Gastroesophageal sphincter (tissue), 4 donors: ENCODE measurements around the gene NRXN3. TPM values are rescaled to one million over a fixed set of nuclear protein-coding genes. Genes with fewer than 3 reads are reported as not detected.

Source experiments
- ATAC-seq: fragments of 150-250 bp; one replicate; pipeline ENCODE4 v1.9.1; 2016; ENCODE audit warnings: mild to moderate bottlenecking, moderate library complexity
- H3K27ac ChIP-seq, 4 donors: fragments of 200-600 bp; sonication (generic) in 3 of 4; 1 replicate in 3 of 4; 2 replicates in 1 of 4; pipeline ENCODE4 v1.5.1; 2016 to 2019
- H3K27me3 ChIP-seq: fragments of 200-600 bp; sonication (generic); one replicate; pipeline ENCODE4 v1.5.1; 2019
- H3K36me3 ChIP-seq, 2 donors: fragments of 200-600 bp; sonication (generic); one replicate each; pipeline ENCODE4 v1.5.1; 2019; ENCODE audit warnings: control low read depth in 1 of 2
- H3K4me1 ChIP-seq, 3 donors: fragments of 200-600 bp; sonication (generic); 1 replicate in 2 of 3; 2 replicates in 1 of 3; pipeline ENCODE4 v1.5.1; 2016 to 2019; ENCODE audit warnings: control low read depth in 2 of 3
- H3K4me3 ChIP-seq, 2 donors: fragments of 200-600 bp; sonication (generic); one replicate each; pipeline ENCODE4 v1.5.1; 2019; ENCODE audit warnings: mild to moderate bottlenecking in 1 of 2, moderate library complexity in 1 of 2
- H3K9me3 ChIP-seq, 3 donors: fragments of 200-600 bp; sonication (generic); one replicate each; pipeline ENCODE4 v1.5.1; 2017 to 2019; ENCODE audit warnings: control low read depth in 2 of 3
- CTCF ChIP-seq, 4 experiments: fragments of 200-600 bp in 2 of 4; fragments of 450-650 bp in 2 of 4; sonication (generic) in 1 of 4; IDR thresholded peaks; one replicate each; pipeline ENCODE4 v1.5.1; 2017 to 2019; ENCODE audit warnings: antibody characterized with exemption in 4 of 4, mild to moderate bottlenecking in 2 of 4, moderate library complexity in 2 of 4
- EP300 ChIP-seq: sonication (generic); formaldehyde crosslinking; IDR thresholded peaks from one replicate; pipeline ENCODE4 v1.6.1; 2017; ENCODE audit warnings: antibody characterized with exemption, mild to moderate bottlenecking
- POLR2A ChIP-seq, 2 donors: fragments of 450-650 bp; IDR thresholded peaks; one replicate each; pipeline ENCODE4 v1.6.1; 2017; ENCODE audit warnings: antibody characterized with exemption in 2 of 2, mild to moderate bottlenecking in 2 of 2, moderate library complexity in 1 of 2
- POLR2AphosphoS5 ChIP-seq: sonication (generic); formaldehyde crosslinking; IDR thresholded peaks from one replicate; pipeline ENCODE4 v1.6.1; 2017; ENCODE audit warnings: antibody characterized with exemption
- WGBS, 2 donors: methylation state at CpG; one replicate each; pipeline ENCODE4 v1.1.5; 2018; ENCODE audit warnings: low coverage in 1 of 2; 5-methylcytosine and 5-hydroxymethylcytosine counted together
- total RNA-seq, 4 donors: library from RNA; depleted of rRNA; stranded (reverse); fragments of >200 nt; gene quantifications; one replicate each; pipeline ENCODE4 v1.1.0, GENCODE V29; 2016

The NRXN3 gene
- total RNA-seq, 4 donors from 2014 or later = 74.2 to 192 (median 98.2) TPM

- WGBS, 2 donors = 79 to 92% methylated on average over 2 of the region's 2 CpGs
- Histone ChIP-seq H3K36me3 (no peaks in the 10 kb centered on the region), H3K4me1 (peaks cover 0 to 12% (median 3%) of the 10 kb centered on the region in 3 donors), H3K4me3 (no peak overlapping the region), H3K27ac (no peak overlapping the region), H3K9me3 (no peaks in the 10 kb centered on the region), H3K27me3 (no peaks in the 10 kb centered on the region)
- no peak for TF ChIP-seq POLR2A (IDR thresholded peaks at IDR 0.05)
- no peak for TF ChIP-seq CTCF (IDR thresholded peaks at IDR 0.05)
- TF ChIP-seq EP300 = no peak
- no peak for TF ChIP-seq POLR2AphosphoS5
- no peak for ATAC-seq
Observed at GRCh38 chr14:79009286-79009685, 839.1 kb downstream of the NRXN3 start.

- no peak overlapping the region for H3K4me3 ChIP-seq
- WGBS, 2 donors = 35 to 51% methylated on average over 8 of the region's 8 CpGs
- ATAC-seq = no peak
Observed at GRCh38 chr14:79011091-79011919, 841.1 kb downstream of the NRXN3 start.

GRCh38 chr14:79011920-79012204 lies 841.7 kb downstream of the NRXN3 start:
- Histone ChIP-seq H3K36me3 (no peaks in the 10 kb centered on the region), H3K27me3 (no peaks in the 10 kb centered on the region), H3K4me3 (no peak overlapping the region), H3K9me3 (no peaks in the 10 kb centered on the region), H3K27ac (no peak overlapping the region), H3K4me1 (peaks cover 3 to 12% (median 4%) of the 10 kb centered on the region in 3 donors)
- TF ChIP-seq POLR2A (IDR thresholded peaks at IDR 0.05) = no peak
- TF ChIP-seq POLR2AphosphoS5 = no peak
- TF ChIP-seq CTCF (IDR thresholded peaks at IDR 0.05) = no peak
- no peak for TF ChIP-seq EP300
- no peak for ATAC-seq

More at GRCh38 chr14:79011091-79011919, 841.1 kb downstream of the NRXN3 start:
- Histone ChIP-seq H3K36me3 (no peaks in the 10 kb centered on the region), H3K9me3 (no peaks in the 10 kb centered on the region), H3K4me1 (peaks cover 2 to 12% (median 3%) of the 10 kb centered on the region in 3 donors), H3K27me3 (no peaks in the 10 kb centered on the region), H3K27ac (peak overlapping the region in 2 of 4 donors; percentile 12 to 32)
- TF ChIP-seq CTCF (IDR thresholded peaks at IDR 0.05) (peak; percentile 23 to 65 (median 46)), POLR2AphosphoS5 (no peak)

- Histone ChIP-seq H3K9me3 (no peaks in the 10 kb centered on the region), H3K4me1 (peaks cover 0 to 4% (median 0%) of the 10 kb centered on the region in 3 donors), H3K36me3 (no peaks in the 10 kb centered on the region), H3K27me3 (no peaks in the 10 kb centered on the region), H3K4me3 (no peak overlapping the region), H3K27ac (no peak overlapping the region)
- 52 to 79% methylated on average over 5 to 6 of the region's 7 CpGs for WGBS, 2 donors
- TF ChIP-seq EP300 (no peak), POLR2AphosphoS5 (no peak)
- ATAC-seq = no peak
Observed at GRCh38 chr14:79016828-79017505, 846.8 kb downstream of the NRXN3 start.

GRCh38 chr14:79017561-79017960 lies 847.4 kb downstream of the NRXN3 start:
- no peak for ATAC-seq
- 87 to 94% methylated on average over 4 of the region's 4 CpGs for whole genome bisulfite sequencing, 2 donors
- Histone ChIP-seq H3K4me3 (no peak overlapping the region), H3K27ac (no peak overlapping the region), H3K36me3 (no peaks in the 10 kb centered on the region), H3K27me3 (no peaks in the 10 kb centered on the region), H3K4me1 (peaks cover 0 to 4% (median 0%) of the 10 kb centered on the region in 3 donors), H3K9me3 (no peaks in the 10 kb centered on the region)
- TF ChIP-seq CTCF (IDR thresholded peaks at IDR 0.05) = no peak
- TF ChIP-seq POLR2AphosphoS5 = no peak
- no peak for TF ChIP-seq EP300
- no peak for TF ChIP-seq POLR2A (IDR thresholded peaks at IDR 0.05)
